Measurements from ENCODE around the gene NOL8. TPM values are rescaled to one million over a fixed set of nuclear protein-coding genes. Genes with fewer than 3 reads are reported as not detected.

Gene NOL8
- total RNA-seq, 1 experiment from 2014 or later, result 32.2 TPM

- ChIA-PET POLR2A (interaction anchor here (0.6 kb wide), 1 partner anchor 30 kb away, joined by 3 read pairs; no protein-coding TSS in a partner anchor), CTCF (no interaction called here)
- no peaks in the 10 kb centered on the region for H3K4me1 Mint-ChIP-seq
- no peak overlapping the region for H3K4me3 Mint-ChIP-seq
- peaks cover 33% of the 10 kb centered on the region for H3K36me3 Mint-ChIP-seq
- peaks cover 28% of the 10 kb centered on the region for H3K9me3 Mint-ChIP-seq
- no peaks in the 10 kb centered on the region for H3K27me3 Mint-ChIP-seq (ENCODE audit: low read depth)
- ATAC-seq, result no peak
- no peak for DNase-seq (ENCODE audit: low spot score)
- H3K27ac Mint-ChIP-seq, result no peak overlapping the region; the same call in 1 of the 2 replicates
- TF ChIP-seq ZNF423 (CRISPR knock-in tag; IDR thresholded peaks at IDR 0.05) (no peak), ZNF512 (CRISPR knock-in tag; IDR thresholded peaks at IDR 0.05; ENCODE audit: borderline replicate concordance) (no peak), RELA (CRISPR knock-in tag; IDR thresholded peaks at IDR 0.05; ENCODE audit: borderline replicate concordance) (no peak), IRF2 (CRISPR knock-in tag; IDR thresholded peaks at IDR 0.05; ENCODE audit: borderline replicate concordance, low read depth) (no peak)
Measured at GRCh38 chr9:92359394-92359995, 34.3 kb upstream of the NOL8 start.

GRCh38 chr9:92353051-92353450, 27.9 kb upstream of the NOL8 start:
- Mint-ChIP-seq H3K4me3 (no peak overlapping the region), H3K36me3 (peaks cover 61% of the 10 kb centered on the region), H3K4me1 (no peaks in the 10 kb centered on the region), H3K9me3 (peaks cover 48% of the 10 kb centered on the region), H3K27ac (no peak overlapping the region), H3K27me3 (ENCODE audit: low read depth) (no peaks in the 10 kb centered on the region)
- ChIA-PET POLR2A (no interaction called here), CTCF (no interaction called here)
- no peak for TF ChIP-seq MYBL2 (CRISPR knock-in tag; IDR thresholded peaks at IDR 0.05)
- TF ChIP-seq MLX (CRISPR knock-in tag; IDR thresholded peaks at IDR 0.05), result no peak
- no peak for TF ChIP-seq ZNF219 (CRISPR knock-in tag; IDR thresholded peaks at IDR 0.05; ENCODE audit: borderline replicate concordance)
- TF ChIP-seq, protein P1, sequence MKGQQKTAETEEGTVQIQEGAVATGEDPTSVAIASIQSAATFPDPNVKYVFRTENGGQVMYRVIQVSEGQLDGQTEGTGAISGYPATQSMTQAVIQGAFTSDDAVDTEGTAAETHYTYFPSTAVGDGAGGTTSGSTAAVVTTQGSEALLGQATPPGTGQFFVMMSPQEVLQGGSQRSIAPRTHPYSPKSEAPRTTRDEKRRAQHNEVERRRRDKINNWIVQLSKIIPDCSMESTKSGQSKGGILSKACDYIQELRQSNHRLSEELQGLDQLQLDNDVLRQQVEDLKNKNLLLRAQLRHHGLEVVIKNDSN (CRISPR knock-in tag; IDR thresholded peaks at IDR 0.05), result no peak
- no peak for TF ChIP-seq CREM (CRISPR knock-in tag; IDR thresholded peaks at IDR 0.05)
- no peak for TF ChIP-seq GTF2I (CRISPR knock-in tag; conservative IDR thresholded peaks at IDR 0.05)
- TF ChIP-seq TEAD1 (CRISPR knock-in tag; IDR thresholded peaks at IDR 0.05), result no peak
- TF ChIP-seq IRF1 (CRISPR knock-in tag; IDR thresholded peaks at IDR 0.05), result no peak
- TF ChIP-seq ZNF232 (CRISPR knock-in tag; IDR thresholded peaks at IDR 0.05), result no peak
- TF ChIP-seq NR2C2 (CRISPR knock-in tag; IDR thresholded peaks at IDR 0.05), result no peak
- no peak for TF ChIP-seq CTCF (IDR thresholded peaks at IDR 0.05)
- TF ChIP-seq GABPB1 (CRISPR knock-in tag; IDR thresholded peaks at IDR 0.05), result no peak
- TF ChIP-seq ELF4 (CRISPR knock-in tag; IDR thresholded peaks at IDR 0.05; ENCODE audit: low read depth), result no peak
- TF ChIP-seq SP1 (CRISPR knock-in tag; conservative IDR thresholded peaks at IDR 0.05), result no peak
- no peak for TF ChIP-seq RORB (CRISPR knock-in tag; IDR thresholded peaks at IDR 0.05)
- ATAC-seq, result no peak
- no peak for DNase-seq (ENCODE audit: low spot score)
